KMS-11 (cell line): ENCODE results near the gene CWC25.

Experiments used
- H2AFZ ChIP-seq: fragments of 200-600 bp; sonication (generic); 2 replicates; pipeline ENCODE4 v1.6.1; 2016; ENCODE audit warnings: antibody characterized with exemption, mixed run types, low read depth
- H3K27ac ChIP-seq: fragments of 200-600 bp; sonication (generic); 2 replicates; pipeline ENCODE4 v1.6.1; 2016; ENCODE audit warnings: mild to moderate bottlenecking, mixed run types
- H3K27me3 ChIP-seq: fragments of 200-600 bp; sonication (generic); 2 replicates; pipeline ENCODE4 v1.6.1; 2017; ENCODE audit warnings: mild to moderate bottlenecking, low read depth, mixed run types, moderate library complexity; ENCODE audit not compliant: insufficient read depth
- H3K36me3 ChIP-seq: fragments of 200-600 bp; sonication (generic); 2 replicates; pipeline ENCODE4 v1.6.1; 2017; ENCODE audit warnings: mild to moderate bottlenecking, mixed run types; ENCODE audit not compliant: insufficient read depth
- H3K4me1 ChIP-seq: fragments of 200-600 bp; sonication (generic); 2 replicates; pipeline ENCODE4 v1.6.1; 2016; ENCODE audit warnings: mild to moderate bottlenecking, low read depth, mixed run types; ENCODE audit not compliant: poor library complexity, severe bottlenecking
- H3K4me2 ChIP-seq: fragments of 200-600 bp; sonication (generic); 2 replicates; pipeline ENCODE4 v1.7.0; 2016; ENCODE audit warnings: mild to moderate bottlenecking, mixed run types
- H3K4me3 ChIP-seq: fragments of 200-600 bp; sonication (generic); IDR thresholded peaks from 2 replicates; pipeline ENCODE4 v1.6.1; 2017; ENCODE audit warnings: low read depth, low read length, mixed read lengths; ENCODE audit not compliant: insufficient read depth
- H3K79me2 ChIP-seq: fragments of 200-600 bp; sonication (generic); 2 replicates; pipeline ENCODE4 v1.6.1; 2016; ENCODE audit warnings: low read depth, mixed run types; ENCODE audit not compliant: insufficient read depth
- H3K9ac ChIP-seq: fragments of 200-600 bp; sonication (generic); 2 replicates; pipeline ENCODE4 v1.6.1; 2016; ENCODE audit warnings: mild to moderate bottlenecking, mixed run types
- H4K20me1 ChIP-seq: fragments of 200-600 bp; sonication (generic); 2 replicates; pipeline ENCODE4 v1.6.1; 2016; ENCODE audit warnings: mild to moderate bottlenecking, mixed run types; ENCODE audit not compliant: insufficient read depth
- CTCF ChIP-seq: fragments of 200-600 bp; sonication (generic); conservative IDR thresholded peaks from 2 replicates; pipeline ENCODE4 v1.6.1; 2017; ENCODE audit warnings: low read depth, mild to moderate bottlenecking, antibody characterized with exemption, low read length, moderate library complexity, mixed read lengths

The CWC25 gene

GRCh38 chr17:38824899-38825761, at the start of gene CWC25:
Gene CWC25 (minus strand): TSS chr17:38825321. CDS start chr17:38825183, 138 bp downstream.
- H3K4me3 ChIP-seq = no peak within 1 kb of the TSS
- peak within 1 kb of the TSS; percentile 97 for H3K9ac ChIP-seq
- no peak for TF ChIP-seq CTCF
- peaks cover 5% of the 10 kb centered on the region; the same call in 1 of the 2 replicates for H3K36me3 ChIP-seq
- peak within 1 kb of the TSS; percentile 32 for H2AFZ ChIP-seq
- no peaks in the 10 kb centered on the region for H4K20me1 ChIP-seq
- H3K79me2 ChIP-seq = peaks cover 46% of the 10 kb centered on the region
- peak within 1 kb of the TSS; percentile 98 for H3K27ac ChIP-seq
- no peaks in the 10 kb centered on the region for H3K27me3 ChIP-seq
- peaks cover 14% of the 10 kb centered on the region for H3K4me1 ChIP-seq
- H3K4me2 ChIP-seq = peak within 1 kb of the TSS; percentile 98

- no peaks in the 10 kb centered on the region for H3K27me3 ChIP-seq
- no peak overlapping the region for H3K4me2 ChIP-seq
- H3K27ac ChIP-seq = no peak overlapping the region; the same call in 1 of the 2 replicates
- no peaks in the 10 kb centered on the region; the same call in 1 of the 2 replicates for H4K20me1 ChIP-seq
- no peak overlapping the region for H2AFZ ChIP-seq
- no peak overlapping the region for H3K9ac ChIP-seq
- peaks cover 53% of the 10 kb centered on the region for H3K4me1 ChIP-seq
- H3K79me2 ChIP-seq = peaks cover 72% of the 10 kb centered on the region
- H3K4me3 ChIP-seq = no peak overlapping the region
- H3K36me3 ChIP-seq = no peaks in the 10 kb centered on the region
- no peak for TF ChIP-seq CTCF
Measured at GRCh38 chr17:38873640-38874380, 48.7 kb upstream of the CWC25 start.

GRCh38 chr17:38872671-38873385, 47.7 kb upstream of the CWC25 start:
- peak overlapping the region; percentile 97; the same call in 1 of the 2 replicates for H3K4me2 ChIP-seq
- H3K36me3 ChIP-seq = no peaks in the 10 kb centered on the region
- peaks cover 44% of the 10 kb centered on the region for H3K4me1 ChIP-seq
- no peaks in the 10 kb centered on the region for H3K27me3 ChIP-seq
- H3K4me3 ChIP-seq = no peak overlapping the region
- no peaks in the 10 kb centered on the region; the same call in 1 of the 2 replicates for H4K20me1 ChIP-seq
- TF ChIP-seq CTCF = no peak
- H3K79me2 ChIP-seq = peaks cover 66% of the 10 kb centered on the region
- peak overlapping the region; percentile 55; the same call in 1 of the 2 replicates for H3K27ac ChIP-seq
- no peak overlapping the region for H2AFZ ChIP-seq
- peak overlapping the region; percentile 58; the same call in 1 of the 2 replicates for H3K9ac ChIP-seq

- Histone ChIP-seq H3K4me2 (peak overlapping the region; percentile 97), H3K79me2 (peaks cover 60% of the 10 kb centered on the region), H3K4me3 (no peak overlapping the region), H4K20me1 (no peaks in the 10 kb centered on the region), H3K36me3 (no peaks in the 10 kb centered on the region), H3K27ac (peak overlapping the region; percentile 55), H3K27me3 (no peaks in the 10 kb centered on the region), H3K4me1 (peaks cover 36% of the 10 kb centered on the region), H3K9ac (peak overlapping the region; percentile 58; the same call in 1 of the 2 replicates), H2AFZ (no peak overlapping the region)
- TF ChIP-seq CTCF = no peak
Measured at GRCh38 chr17:38872027-38872511, 46.9 kb upstream of the CWC25 start.
